ENCODE measurements around the gene TIMM44. TPM values are rescaled to one million over a fixed set of nuclear protein-coding genes. Genes with fewer than 3 reads are reported as not detected.

The TIMM44 gene
- total and polyA plus RNA-seq, 4 donors: 17.7 to 35.8 (median 26.6) TPM

DNA sequence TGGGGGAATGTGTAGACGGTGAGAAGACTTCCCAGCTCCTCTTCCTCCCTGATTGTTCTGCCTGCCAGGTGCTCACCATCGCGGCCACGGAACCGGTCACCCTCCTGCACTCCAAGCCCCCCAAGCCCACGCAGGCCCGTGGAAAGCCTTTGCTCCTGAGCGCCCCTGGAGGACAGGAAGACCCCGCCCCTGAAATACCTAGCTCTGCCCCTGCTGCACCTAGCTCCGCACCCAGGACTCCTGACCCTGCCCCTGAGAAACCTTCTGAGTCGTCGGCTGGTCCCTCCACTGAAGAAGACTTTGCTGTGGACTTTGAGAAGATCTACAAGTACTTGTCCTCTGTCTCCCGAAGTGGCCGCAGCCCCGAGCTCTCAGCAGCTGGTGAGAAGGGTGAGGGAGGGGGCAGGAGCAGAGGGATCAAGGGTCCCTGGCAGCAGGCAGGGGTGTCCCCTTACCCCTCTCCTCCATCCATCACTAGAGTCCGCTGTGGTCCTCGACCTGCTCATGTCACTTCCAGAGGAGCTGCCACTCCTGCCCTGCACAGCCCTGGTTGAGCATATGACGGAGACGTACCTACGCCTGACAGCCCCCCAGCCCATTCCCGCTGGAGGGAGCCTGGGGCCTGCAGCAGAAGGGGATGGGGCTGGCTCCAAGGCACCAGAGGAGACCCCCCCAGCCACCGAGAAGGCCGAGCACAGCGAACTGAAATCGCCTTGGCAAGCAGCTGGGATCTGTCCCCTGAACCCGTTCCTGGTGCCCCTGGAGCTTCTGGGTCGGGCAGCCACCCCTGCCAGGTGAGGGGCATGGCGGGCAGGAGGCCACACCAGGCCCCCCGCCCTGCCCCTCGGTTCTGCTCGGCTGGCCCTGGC is 21.3 kb downstream of the TIMM44 start:
- Histone ChIP-seq H3K9ac (ENCODE audit: low read depth in 1 of 2, low read length in 2 of 2) (no peak overlapping the region), H3K27ac (ENCODE audit: low read depth in 1 of 2, low read length in 2 of 2) (no peak overlapping the region), H3K4me1 (ENCODE audit: control insufficient read depth in 4 of 4, insufficient read depth in 4 of 4, low read length in 3 of 4) (peaks cover 21 to 49% (median 35%) of the 10 kb centered on the region in 4 donors), H3K36me3 (ENCODE audit: control insufficient read depth in 4 of 4, insufficient read depth in 3 of 4, low read depth in 1 of 4, low read length in 3 of 4) (peaks cover 0 to 12% (median 5%) of the 10 kb centered on the region in 4 donors), H3K9me3 (ENCODE audit: control insufficient read depth in 4 of 4, low read length in 3 of 4) (no peaks in the 10 kb centered on the region), H3K4me3 (ENCODE audit: low read depth in 1 of 3, low read length in 3 of 3) (no peak overlapping the region), H3K27me3 (ENCODE audit: control insufficient read depth in 4 of 4, insufficient read depth in 4 of 4, low read length in 3 of 4) (no peaks in the 10 kb centered on the region)
- DNase-seq (ENCODE audit: low spot score): no peak
- 96% methylated on average over 31 of the region's 31 CpGs for WGBS
- TF ChIP-seq JUND (IDR thresholded peaks at IDR 0.05) (no peak), TAF1 (conservative IDR thresholded peaks at IDR 0.05) (no peak), RAD21 (IDR thresholded peaks at IDR 0.05) (no peak), YY1 (IDR thresholded peaks at IDR 0.05) (no peak), REST (IDR thresholded peaks at IDR 0.05) (no peak), NR2F2 (IDR thresholded peaks at IDR 0.05) (no peak), FOXA1 (IDR thresholded peaks at IDR 0.05) (no peak), EGR1 (IDR thresholded peaks at IDR 0.05; ENCODE audit: low read depth in 2 of 2) (no peak), FOXA2 (IDR thresholded peaks at IDR 0.05) (no peak), HNF4G (IDR thresholded peaks at IDR 0.05) (no peak), SP1 (IDR thresholded peaks at IDR 0.05) (no peak), RXRA (IDR thresholded peaks at IDR 0.05) (no peak), HNF4A (conservative IDR thresholded peaks at IDR 0.05) (no peak), CTCF (IDR thresholded peaks at IDR 0.05; ENCODE audit: low read depth, low read length, missing input control) (no peak), GABPA (IDR thresholded peaks at IDR 0.05 in 1 of 2, conservative IDR thresholded peaks at IDR 0.05 in 1 of 2) (no peak)
- TF ChIP-seq, protein P1, sequence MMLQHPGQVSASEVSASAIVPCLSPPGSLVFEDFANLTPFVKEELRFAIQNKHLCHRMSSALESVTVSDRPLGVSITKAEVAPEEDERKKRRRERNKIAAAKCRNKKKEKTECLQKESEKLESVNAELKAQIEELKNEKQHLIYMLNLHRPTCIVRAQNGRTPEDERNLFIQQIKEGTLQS (IDR thresholded peaks at IDR 0.05): no peak
- TF ChIP-seq, protein P2, sequence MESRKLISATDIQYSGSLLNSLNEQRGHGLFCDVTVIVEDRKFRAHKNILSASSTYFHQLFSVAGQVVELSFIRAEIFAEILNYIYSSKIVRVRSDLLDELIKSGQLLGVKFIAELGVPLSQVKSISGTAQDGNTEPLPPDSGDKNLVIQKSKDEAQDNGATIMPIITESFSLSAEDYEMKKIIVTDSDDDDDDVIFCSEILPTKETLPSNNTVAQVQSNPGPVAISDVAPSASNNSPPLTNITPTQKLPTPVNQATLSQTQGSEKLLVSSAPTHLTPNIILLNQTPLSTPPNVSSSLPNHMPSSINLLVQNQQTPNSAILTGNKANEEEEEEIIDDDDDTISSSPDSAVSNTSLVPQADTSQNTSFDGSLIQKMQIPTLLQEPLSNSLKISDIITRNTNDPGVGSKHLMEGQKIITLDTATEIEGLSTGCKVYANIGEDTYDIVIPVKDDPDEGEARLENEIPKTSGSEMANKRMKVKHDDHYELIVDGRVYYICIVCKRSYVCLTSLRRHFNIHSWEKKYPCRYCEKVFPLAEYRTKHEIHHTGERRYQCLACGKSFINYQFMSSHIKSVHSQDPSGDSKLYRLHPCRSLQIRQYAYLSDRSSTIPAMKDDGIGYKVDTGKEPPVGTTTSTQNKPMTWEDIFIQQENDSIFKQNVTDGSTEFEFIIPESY (IDR thresholded peaks at IDR 0.05): no peak
- TF ChIP-seq, protein P3, sequence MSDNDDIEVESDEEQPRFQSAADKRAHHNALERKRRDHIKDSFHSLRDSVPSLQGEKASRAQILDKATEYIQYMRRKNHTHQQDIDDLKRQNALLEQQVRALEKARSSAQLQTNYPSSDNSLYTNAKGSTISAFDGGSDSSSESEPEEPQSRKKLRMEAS (IDR thresholded peaks at IDR 0.05): no peak
